SKM-1 treated with dmso at 0.1 percent for 144 hours (cell line): ENCODE data around the gene F8.
"Not testable (repeated sequence)": the region's sequence is repeated elsewhere in the genome, so short reads cannot be mapped to it uniquely, and the experiment has no call there.

ENCODE experiments used
- DNase-seq: peaks from one replicate; lab custom pipeline; 2025; ENCODE audit not compliant: unreplicated experiment; lab: John Stamatoyannopoulos, UW

F8 gene

DNA sequence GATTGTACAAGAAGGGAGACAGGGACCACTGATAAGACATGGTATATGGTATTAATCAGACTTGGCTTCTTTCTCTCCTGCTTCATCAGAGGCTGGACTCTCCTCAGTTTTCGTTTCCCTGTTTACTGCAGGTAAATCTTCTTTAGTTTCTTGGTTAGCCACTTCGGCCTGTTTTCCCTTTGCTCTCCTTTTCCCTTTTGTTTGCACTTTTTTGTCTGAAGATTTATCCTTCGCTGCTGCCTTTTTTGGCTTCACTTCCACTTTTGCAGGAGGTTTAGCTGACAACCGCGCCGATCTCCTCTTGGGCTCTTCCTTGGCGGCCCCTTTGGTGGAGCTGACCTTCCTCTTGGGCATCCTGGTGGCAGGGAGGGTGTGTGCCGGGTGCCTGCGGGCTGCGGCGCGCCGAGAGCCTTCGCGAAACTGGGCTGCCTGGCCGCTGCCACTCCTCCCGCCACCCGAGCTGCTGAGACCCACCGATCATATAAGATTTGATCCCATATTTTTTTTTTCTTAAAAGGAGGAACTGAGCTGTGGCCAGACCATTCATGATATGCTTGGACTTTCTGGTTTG, 205.4 kb downstream of the F8 start:
- not testable (repeated sequence) for DNase-seq

DNA sequence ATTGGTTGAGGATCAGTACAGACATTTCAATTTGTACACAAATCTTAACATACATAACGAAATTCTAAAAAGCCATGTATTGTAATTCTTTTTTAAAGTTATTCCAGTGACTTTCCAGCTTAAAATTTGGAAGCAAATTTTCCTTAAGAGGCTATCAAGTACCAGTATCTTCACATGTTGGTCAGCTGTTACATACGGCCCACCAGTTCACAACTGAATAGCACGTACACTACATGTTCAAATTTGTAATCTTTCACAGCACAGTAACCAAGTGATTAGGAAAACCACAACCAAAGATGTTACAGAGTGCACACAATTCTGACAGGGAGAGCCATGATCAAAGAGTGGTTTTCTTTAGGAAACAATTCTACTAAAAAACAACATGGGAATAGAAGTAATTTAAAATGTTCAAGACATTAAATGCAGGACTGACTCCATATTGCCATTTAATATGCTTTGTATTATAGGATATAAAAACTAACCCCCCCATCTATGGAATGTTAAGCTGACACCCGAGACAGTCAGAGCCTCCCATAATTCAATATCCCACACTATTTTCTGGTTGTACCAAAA, 206.1 kb downstream of the F8 start:
- DNase-seq, result not testable (repeated sequence)

DNA sequence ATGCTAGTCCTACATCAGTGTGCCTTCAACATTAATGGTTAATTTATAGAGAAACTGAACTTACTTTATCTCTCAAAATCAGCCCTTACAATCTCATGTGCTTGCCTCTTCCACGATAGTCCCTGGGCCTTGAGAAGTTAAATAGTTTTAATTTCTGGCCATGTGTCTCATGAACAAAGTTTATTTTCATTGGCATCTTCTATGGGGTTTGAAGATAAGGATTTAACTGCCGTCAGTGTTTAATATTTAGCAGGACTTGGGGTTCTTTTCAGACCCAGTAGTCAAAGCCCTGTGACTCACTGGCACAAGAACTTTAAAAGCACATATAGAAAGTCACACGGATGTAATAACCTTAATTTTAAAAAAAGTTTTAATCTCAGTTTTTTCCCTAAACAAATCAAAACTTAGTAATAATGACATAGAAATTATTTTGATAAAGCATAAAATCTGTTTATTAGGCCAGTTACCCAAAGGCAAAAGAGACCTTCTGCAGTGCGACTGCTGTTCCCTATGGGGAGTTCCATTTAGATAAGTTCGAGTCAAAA, 207.2 kb downstream of the F8 start:
- DNase-seq, result no peak

DNA sequence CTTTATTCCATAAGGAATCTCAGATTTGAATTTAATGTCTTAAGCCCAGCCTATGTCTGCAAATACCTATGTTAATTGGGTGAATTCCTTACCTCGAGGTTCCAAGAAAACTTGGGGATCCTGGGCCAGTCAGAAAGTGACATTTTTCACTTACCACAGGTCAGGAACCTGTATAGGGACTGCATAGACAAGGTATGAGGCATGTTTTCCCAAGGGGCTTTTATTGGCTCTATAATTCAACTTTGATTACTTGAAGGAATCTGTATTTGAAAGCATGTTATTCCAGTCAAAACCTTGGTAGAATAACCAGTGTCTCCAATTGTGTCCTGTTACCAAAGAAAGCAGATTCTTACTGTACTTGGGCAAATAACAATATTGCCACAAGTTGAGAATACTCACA, 208.7 kb downstream of the F8 start:
- no peak for DNase-seq

DNA sequence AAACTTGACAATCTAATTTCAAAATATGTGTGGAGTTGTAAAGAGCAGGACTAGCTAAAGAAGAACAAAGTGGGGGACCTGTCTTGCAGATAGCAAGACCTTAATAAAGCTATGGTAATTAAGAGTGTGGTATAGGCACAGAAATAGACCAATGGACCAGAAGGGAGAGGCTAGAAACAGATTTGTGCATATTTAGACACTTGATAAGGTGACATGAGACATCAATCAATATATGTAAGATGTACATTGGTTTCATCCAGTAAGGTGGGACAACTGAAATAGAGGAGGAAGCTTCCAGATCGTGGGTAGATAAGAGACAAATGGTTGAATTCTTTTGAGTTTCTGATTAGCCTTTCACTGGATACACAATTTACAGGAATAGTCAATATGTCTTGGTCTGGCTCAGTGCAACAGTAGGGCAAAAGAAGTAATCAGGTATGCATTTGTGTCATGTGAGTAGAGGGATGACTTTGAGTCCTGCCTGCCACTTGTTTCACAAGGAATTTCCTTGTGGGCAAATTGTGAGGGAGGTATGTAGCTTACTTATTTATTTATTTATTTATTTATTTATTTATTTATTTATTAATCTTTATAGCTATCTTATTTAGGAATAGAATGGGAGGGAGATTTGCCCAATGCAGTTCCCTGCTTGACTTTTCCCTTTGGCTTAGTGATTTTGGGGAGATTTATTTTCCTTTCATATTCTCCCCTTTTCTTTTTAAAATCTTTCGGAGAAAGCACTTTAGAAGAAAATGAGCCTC, 210.0 kb downstream of the F8 start:
- DNase-seq, result no peak

DNA sequence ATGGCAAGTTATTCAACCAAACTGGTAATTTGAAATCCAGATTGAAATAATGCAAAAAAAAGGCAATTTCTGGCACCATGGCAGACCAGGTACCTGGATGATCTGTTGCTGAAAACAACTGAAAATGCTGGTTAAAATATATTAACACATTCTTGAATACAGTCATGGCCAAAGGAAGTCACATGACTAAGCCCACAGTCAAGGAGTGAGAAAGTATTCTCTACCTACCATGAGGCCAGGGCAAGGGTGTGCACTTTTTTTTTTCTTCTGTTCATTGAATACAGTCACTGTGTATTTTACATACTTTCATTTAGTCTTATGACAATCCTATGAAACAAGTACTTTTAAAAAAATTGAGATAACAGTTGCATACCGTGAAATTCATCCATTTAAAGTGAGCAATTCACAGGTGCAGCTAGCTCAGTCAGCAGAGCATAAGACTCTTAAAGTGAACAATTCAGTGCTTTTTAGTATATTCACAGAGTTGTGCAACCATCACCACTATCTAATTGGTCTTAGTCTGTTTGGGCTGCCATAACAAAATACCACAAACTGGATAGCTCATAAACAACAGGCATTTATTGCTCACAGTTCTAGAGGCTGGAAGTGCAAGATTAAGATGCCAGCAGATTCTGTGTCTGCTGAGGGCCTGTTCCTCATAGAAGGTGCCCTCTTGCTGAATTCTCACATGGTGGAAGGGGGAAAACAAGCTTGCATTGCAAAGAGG, 212.4 kb downstream of the F8 start:
- DNase-seq, result no peak

DNA sequence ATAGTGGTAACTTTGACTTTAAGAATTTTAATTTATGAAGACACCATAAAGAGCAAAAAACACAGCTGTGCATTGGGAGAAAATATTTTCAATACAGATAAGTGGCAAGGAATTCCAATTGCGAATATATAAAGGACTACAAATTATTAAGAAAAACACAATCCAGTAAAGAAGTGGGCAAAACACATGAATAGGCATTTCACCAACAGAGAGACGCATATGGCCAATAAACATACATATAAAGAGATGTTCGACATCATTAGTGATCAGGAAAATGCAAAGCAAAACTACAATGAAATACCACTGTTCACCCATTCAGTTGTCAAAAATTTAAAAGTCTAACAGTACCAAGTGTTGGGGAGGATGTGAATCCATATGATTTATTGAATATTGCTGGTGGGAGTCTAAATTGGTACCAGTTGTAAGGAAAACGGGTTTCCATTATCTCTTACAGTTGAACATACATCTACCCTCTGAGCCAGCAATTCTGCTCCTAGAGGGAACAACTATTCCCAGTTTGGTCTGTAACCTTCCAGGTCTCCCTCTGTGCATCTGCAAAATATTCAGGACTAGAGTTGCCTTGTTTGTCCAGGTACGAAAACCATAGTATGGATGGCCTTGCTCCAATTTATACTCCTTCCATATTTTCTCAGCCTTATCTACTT, 215.6 kb downstream of the F8 start:
- DNase-seq, result no peak

DNA sequence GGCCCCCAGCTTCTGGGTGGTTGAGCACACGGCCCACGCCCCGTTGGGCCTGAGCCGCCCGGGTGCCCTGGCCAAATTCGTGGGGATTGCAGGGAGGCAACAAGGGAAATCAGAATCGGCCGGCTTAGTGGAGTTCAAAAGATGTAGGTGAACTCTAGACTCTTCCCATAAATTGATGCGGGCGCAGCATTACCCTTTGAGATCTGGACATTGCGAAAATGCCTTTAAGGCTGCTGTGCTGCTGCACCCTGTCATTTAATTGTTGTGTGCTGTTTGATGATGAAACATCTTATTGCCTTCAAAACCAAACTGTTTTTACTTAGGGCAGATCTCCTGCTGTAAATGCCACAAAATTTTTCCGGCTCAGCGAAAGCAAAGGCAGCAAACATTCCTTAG, 216.8 kb downstream of the F8 start:
- DNase-seq, result peak; percentile 20

DNA sequence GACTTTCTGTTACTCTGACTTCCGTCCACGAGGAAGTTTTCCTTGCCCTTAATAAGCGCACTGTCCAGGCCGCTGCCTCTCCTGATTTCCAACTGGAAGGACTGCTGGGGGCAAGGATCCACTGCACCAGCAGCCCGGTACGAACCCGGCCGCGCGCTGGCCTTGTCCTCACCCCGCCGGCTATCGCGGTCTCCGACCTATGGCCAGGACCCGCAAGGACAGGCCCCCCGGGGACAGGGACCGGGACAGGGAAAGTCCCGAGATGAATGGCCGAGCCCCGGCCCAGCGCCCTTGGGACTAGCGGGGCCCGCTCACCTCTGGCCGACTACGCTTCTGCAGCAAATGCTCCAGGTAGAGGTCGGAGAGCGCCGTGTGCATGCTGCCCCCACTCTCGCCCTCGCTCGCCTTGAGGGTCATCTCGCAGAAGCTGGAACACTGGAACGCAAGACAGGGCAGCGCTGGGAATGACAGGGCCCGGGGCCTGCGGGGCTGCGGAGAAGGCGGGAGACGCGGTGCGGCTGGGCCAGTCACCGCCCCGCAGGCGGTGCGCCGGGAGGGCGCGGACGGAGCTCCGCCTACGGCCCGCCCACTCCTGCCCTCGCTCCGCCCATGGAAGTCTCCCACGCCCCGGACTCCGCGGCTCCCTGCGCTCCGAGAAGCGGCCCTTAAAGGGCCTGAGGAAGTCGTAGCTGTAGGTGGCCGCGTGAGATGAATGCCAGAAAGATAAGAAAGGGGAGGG, 217.4 kb downstream of the F8 start, which contains the start of gene MPP1:
TSS of gene MPP1 (minus strand) at position 529 of the 739 bp plus-strand sequence. CDS start at position 417, 112 bp downstream.
- DNase-seq, result peak; percentile 40

DNA sequence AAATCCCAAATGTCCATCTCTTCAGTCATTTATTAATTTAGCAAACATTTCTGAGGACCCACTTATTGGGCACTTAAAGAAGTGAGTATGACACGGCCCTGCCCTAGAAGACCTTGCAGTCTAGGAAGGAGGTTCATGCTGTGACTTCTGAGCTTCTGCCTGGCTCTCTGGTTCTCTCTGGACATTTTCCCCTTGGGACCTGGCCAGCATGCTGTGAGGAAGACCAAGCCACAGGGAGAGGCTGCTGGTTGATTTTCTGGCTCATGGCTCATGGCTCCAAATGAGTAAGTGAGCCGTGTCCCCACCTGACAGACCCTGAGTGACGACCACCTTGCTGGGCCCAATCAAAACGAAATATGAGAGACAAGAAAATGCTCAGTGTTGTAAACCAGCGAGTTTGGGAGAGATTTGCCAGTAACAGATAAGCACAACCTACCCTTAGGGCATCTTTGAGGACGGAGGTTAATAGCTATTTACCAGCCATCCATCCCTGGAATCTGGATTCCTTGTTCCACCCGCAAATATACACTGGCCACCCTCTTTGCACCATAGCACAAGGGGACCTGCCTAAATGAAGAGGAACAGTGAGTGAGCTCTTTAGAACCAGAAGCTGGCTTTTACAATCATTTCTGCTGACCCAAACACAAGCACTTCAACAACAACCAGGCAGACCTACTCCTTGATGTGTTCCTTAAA, 218.1 kb downstream of the F8 start:
- no peak for DNase-seq

DNA sequence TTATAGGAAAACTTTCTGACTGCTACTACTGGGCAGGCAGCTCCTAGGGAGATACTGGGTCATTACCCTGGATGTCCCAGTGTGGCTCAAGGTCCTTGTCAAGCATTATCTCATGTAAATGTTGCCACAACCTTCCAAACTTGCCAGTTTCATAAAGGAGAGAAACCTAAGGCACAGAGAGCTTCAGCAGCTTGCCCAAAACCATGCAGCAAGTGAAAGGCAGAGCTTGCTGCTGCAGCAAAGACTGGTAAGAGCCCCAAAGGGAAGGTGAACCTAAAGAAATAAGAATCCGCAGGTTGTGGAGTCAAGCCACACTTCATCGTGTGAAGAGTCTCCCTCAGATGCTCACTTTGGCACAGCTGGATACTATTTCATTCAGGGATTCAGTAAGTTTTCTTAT, 219.6 kb downstream of the F8 start:
- no peak for DNase-seq

DNA sequence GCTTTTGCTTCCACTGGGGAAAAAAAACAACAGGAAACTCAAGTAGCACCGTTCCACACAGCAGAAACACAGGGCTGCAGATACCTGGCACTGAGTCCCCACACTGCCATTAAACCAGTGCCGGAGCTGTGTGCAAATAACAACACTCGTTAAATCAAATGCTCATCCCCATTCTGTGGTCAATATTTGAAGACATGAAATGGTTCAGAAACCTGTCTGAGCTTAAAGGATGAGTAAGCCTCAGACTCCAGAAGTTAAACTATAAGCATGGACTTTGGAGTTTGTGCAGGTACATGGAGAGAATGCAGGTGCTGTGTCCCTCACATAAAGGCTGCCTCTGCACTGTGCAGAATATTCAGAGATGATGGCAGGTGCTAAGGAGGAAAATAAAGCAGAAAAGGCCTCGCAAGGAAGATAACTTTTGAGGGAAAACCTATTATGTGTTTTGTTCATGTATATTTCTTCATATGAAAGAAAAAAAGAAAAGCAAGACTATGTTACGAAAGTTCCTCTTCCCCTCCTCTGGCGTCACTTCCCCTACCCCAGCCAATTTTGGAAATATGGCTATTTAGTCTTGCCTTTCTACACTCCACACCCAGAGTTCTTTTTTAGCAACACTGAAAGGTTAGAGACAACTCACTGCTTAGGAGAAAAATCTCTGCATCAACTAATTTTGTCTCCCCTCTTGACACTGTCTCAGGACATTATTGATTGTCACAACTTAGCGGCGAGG, 221.9 kb downstream of the F8 start:
- peak; percentile 53 for DNase-seq

DNA sequence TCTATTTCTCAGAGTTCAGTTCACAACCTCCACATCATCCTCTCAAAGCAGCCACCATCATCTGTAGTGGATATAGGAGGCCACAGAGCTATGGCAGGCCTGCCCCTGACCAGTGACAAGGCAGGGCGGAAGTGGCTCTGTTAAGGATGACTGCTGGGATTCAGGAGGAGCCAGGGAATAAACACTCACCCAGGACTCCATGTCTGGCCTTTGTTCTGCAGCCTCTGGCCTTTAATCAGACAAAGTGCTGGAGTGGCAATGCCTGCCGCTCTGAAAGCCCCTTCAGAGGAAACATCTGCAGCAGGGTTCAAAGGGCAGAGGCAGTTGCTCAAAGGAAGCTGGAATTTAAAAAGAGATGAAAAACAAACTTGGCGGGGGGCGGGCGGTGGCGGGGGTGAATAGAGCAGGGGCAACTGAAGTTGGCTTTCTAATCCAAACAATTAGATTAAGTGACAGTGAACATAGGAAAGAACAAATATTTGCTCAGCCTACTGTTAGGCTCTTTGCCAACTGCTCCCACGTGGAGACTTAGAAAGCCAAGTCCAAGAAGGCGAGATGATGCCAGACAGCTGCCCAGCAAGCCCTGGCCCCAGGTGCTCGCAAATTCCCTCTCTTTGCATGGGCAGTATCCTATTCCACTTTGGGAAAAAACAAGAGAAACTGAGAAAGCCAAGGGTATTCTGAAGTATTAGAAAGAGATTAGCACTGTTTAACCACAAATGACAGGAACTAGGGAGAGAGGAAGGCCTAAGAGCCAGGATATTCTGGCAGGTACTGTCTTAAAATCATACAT, 222.8 kb downstream of the F8 start:
- no peak for DNase-seq

DNA sequence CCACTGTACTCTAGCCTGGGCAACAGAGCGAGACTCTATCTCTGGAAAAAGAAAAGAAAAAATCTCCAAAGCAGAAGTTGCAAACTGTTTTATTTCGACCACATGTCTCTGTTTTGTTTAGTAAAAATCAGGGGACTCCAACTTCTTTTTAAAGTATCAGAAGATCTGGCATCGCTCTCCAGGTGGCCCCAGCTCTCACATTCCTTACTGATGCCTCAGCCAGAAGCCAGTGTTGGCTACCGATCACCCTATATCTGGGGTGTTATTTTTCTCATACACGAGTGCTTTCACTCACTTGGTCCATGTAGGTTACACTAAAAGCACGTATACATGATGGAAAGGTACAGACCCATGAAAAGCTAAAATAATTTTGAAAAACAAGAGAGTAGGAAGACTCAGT, 225.5 kb downstream of the F8 start:
- no peak for DNase-seq

DNA sequence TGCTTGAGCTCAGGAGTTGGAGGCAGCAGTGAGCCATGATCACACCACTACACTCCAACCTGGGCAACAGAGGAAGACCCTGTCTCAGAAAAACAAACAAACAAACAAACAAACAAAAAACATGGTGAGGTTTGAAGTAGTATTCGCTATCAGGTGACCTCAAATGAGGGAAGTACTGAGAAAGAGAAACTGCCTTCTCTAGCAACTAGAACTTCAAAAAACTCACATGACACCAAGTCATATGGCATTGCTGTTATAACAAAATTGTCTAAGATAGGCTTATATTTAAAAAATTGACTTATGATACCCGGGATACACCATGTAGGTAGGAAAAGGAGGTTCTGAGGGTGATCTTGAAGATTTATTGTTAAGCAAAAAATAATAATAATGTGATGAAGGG, 227.5 kb downstream of the F8 start:
- no peak for DNase-seq

DNA sequence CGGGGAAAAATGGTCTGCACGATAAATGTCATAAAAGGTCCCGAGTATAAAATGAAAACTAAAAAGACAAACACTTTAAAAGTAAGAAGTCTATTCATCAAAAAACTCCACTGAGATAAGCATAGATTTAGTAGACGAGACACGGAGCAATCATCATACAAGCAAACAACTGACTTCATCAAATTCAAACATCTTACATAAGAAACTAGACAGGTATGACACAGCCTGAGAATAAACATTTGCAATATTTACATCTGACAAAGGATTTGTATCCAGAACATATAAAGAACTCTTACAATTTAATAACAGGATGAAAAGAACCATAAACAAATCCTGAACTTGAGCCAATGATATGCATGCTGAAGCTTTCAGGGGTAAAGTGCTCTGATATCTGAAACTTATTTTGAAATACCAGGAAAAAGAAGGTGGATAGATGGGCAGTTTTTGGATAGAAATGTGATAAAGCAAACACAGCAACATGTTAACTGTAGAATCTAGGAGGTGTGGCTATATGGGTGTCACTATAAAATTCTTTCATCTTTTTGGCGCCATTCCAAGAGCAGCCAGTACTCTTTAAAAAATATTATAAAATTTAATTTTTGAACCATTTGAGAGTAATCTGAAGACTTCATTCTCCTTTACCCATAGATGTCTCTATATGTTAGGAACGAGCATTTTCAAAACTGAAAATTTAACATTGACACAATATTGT, 229.3 kb downstream of the F8 start:
- no peak for DNase-seq

DNA sequence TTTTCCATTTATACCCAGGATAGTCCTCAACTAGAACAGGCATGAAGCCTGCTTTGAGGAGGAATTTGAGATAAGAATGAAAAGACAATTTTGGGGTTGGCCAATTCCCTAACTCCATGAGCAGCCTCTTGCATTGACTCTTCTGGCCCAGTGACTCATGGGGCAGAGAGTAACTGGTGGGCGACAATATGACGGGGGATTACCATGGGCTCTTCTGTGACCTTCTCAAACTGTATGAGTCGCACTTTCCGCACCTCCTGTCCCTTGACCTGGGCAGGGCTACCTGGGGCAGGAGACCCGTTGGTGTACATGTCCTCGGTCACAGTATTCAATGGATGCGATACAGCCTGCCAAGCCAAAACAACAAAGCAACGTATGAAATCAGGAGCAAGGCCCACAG, 230.6 kb downstream of the F8 start:
- DNase-seq, result no peak

DNA sequence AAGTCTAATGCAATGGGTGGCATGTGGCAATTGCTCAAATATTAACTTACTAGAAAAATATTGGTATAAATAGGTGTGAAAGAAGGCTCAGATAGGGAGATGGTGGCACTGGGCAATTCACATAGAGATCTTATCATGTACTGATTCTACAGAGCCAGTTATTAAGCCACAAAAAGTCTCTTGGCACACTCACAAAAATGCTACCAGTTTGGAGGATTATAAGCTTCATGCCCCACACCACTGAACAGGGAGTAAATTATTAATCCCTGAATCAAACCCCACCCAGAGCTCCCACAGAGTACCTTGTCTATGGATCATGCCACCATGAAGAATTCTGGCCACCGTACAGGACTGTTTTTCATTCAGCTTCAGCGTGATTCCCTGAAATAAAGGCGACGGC, 231.1 kb downstream of the F8 start:
- DNase-seq, result no peak
